NB4 (cell line): ENCODE data around the gene CALD1.

ENCODE experiments used
- DNase-seq: peaks from one replicate; pipeline ENCODE4 v3.0.0; 2010; ENCODE audit warnings: low read depth
- H3K4me3 ChIP-seq: one replicate; pipeline ENCODE4 v1.5.1; 2011; ENCODE audit warnings: mild to moderate bottlenecking, low read depth, low read length, moderate library complexity
- CTCF ChIP-seq: IDR thresholded peaks from one replicate; pipeline ENCODE4 v1.5.1; 2012; ENCODE audit warnings: low read depth, low read length
- MYC ChIP-seq: IDR thresholded peaks from 2 replicates; pipeline ENCODE4 v1.6.1; 2011; ENCODE audit warnings: low read depth, low read length
- POLR2A ChIP-seq: IDR thresholded peaks from 2 replicates; pipeline ENCODE4 v1.6.1; 2011; ENCODE audit warnings: mild to moderate bottlenecking; ENCODE audit not compliant: insufficient read length; ENCODE audit errors: extremely low read depth
- TF ChIP-seq, protein P1 (sequence below): IDR thresholded peaks from 2 replicates; pipeline ENCODE4 v1.6.1; 2011; ENCODE audit warnings: low read depth, low read length

CALD1 gene

GRCh38 chr7:134785842-134786241, 6.4 kb downstream of the CALD1 start:
- no peak for DNase-seq
- TF ChIP-seq, protein P1, sequence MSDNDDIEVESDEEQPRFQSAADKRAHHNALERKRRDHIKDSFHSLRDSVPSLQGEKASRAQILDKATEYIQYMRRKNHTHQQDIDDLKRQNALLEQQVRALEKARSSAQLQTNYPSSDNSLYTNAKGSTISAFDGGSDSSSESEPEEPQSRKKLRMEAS = no peak
- TF ChIP-seq CTCF (no peak), MYC (no peak), POLR2A (no peak)
- H3K4me3 ChIP-seq = no peak overlapping the region

DNA sequence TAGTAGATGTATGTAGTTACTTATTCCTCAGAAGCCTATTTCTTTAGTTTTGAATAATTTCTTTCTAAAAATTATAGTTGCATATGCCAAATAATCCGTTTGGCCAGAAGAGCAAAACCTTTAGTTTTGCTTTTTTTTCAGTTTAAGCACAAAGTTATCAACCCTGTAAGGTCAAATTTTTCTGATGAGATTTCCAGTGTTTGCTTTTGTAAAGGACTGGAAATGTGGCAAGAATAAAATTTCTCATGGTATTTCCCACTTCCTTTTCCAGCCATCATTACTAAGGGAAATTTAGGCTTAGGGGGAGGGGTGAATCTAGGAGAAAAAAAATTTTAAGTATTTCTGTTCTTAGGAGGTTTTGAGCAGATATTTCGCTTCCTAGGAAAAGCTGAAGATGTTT, 7.6 kb downstream of the CALD1 start:
- TF ChIP-seq MYC = no peak
- no peak for TF ChIP-seq CTCF
- TF ChIP-seq, protein P1 = no peak
- no peak for TF ChIP-seq POLR2A
- no peak overlapping the region for H3K4me3 ChIP-seq
- DNase-seq = no peak

DNA sequence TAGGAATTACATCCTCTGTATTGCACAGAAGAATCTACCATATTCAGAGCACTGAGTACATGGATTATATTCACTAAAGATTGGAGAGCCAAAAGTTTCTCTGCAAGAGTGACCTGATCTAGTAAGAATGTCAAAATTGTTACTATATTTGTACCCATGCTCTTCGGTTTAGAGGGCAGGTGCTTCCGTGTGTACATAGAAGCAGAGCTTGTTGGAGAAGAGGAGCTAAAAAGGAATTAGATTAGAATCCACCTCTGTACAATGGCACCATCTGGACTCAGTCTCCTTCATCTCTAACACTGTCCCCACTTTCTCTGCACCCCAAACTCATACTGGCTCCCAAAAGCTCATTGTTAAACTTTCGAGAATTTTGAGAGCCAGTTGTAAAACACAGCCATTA, 8.3 kb downstream of the CALD1 start:
- TF ChIP-seq CTCF (no peak), POLR2A (no peak), MYC (no peak)
- TF ChIP-seq, protein P1 = no peak
- no peak overlapping the region for H3K4me3 ChIP-seq
- no peak for DNase-seq

GRCh38 chr7:134788191-134788590, 8.8 kb downstream of the CALD1 start:
- no peak for DNase-seq
- TF ChIP-seq MYC = no peak
- TF ChIP-seq, protein P1 = no peak
- no peak for TF ChIP-seq POLR2A
- TF ChIP-seq CTCF = no peak
- no peak overlapping the region for H3K4me3 ChIP-seq

DNA sequence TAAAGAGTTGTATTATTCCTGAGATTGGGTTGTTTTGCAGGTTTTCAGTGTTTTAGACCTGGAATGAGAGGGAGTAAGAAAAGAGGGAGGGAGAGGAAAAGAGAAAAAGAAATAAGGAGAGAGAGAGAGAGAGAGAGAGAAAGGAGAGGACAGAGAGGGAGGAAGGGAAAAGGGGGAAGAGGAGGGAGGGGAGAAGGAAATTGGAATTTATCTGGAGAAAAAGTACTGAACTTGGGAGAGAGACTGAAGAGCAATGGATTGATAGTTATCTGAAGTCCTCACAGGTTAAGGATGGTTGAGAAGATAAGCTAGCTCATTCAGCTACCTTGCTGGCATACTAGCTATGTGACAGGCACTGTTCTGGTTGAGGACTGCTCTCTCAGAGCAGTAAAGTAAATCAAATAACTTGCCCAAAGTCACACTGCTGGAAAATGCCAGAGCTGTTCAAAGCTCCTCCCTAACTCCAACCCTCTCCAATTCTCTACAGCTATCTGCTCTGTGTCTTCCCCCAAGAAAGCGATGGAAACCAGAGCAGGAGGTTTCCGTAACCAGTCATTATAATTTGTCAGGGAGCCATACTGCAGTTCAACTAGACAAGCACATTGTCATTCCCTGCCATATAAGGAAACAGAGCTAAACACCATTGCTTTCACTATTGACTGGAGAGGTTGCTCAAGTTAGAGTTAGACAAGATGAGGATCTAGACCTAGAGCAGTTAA, 10.7 kb downstream of the CALD1 start:
- TF ChIP-seq CTCF = no peak
- TF ChIP-seq, protein P1 = no peak
- TF ChIP-seq MYC = no peak
- TF ChIP-seq POLR2A = no peak
- no peak overlapping the region for H3K4me3 ChIP-seq
- no peak for DNase-seq
